ENCODE data around the gene EIPR1. TPM values are rescaled to one million over a fixed set of nuclear protein-coding genes. Genes with fewer than 3 reads are reported as not detected.

The EIPR1 gene
- total RNA-seq, 1 experiment from 2014 or later, result 22.8 TPM

DNA sequence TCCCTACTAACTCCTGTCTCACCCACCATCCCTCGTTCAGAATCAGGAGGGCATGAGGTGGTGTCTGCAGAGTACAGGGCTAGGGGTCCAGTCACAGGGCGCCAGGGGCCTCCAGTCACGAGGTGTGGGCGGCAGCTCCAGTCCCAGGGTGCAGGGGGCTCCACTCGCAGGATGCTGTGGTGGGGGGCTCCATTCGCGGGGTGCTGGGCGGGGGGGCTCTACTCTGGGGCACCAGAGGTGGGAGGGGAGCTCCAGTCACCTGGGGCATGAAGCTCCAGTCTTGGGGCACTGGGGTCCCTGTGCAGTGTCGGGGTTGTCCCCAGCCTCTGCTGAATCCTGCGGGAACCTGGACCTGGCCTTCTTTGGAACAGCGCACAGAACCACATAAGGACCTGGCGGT, 66.0 kb downstream of the EIPR1 start (continued):
- TF ChIP-seq, protein P1, sequence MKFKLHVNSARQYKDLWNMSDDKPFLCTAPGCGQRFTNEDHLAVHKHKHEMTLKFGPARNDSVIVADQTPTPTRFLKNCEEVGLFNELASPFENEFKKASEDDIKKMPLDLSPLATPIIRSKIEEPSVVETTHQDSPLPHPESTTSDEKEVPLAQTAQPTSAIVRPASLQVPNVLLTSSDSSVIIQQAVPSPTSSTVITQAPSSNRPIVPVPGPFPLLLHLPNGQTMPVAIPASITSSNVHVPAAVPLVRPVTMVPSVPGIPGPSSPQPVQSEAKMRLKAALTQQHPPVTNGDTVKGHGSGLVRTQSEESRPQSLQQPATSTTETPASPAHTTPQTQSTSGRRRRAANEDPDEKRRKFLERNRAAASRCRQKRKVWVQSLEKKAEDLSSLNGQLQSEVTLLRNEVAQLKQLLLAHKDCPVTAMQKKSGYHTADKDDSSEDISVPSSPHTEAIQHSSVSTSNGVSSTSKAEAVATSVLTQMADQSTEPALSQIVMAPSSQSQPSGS (CRISPR knock-in tag; IDR thresholded peaks at IDR 0.05; ENCODE audit: borderline replicate concordance, low read depth), result no peak
- TF ChIP-seq ZNF317 (CRISPR knock-in tag; IDR thresholded peaks at IDR 0.05; ENCODE audit: borderline replicate concordance, low read depth) (no peak), IRF2 (CRISPR knock-in tag; IDR thresholded peaks at IDR 0.05; ENCODE audit: borderline replicate concordance, low read depth) (no peak), FOXK1 (CRISPR knock-in tag; IDR thresholded peaks at IDR 0.05) (no peak), ZNF263 (CRISPR knock-in tag; IDR thresholded peaks at IDR 0.05; ENCODE audit: low read depth) (no peak), FOXJ3 (CRISPR knock-in tag; IDR thresholded peaks at IDR 0.05; ENCODE audit: borderline replicate concordance) (no peak), GTF2I (CRISPR knock-in tag; conservative IDR thresholded peaks at IDR 0.05) (no peak)
- TF ChIP-seq, protein P2, sequence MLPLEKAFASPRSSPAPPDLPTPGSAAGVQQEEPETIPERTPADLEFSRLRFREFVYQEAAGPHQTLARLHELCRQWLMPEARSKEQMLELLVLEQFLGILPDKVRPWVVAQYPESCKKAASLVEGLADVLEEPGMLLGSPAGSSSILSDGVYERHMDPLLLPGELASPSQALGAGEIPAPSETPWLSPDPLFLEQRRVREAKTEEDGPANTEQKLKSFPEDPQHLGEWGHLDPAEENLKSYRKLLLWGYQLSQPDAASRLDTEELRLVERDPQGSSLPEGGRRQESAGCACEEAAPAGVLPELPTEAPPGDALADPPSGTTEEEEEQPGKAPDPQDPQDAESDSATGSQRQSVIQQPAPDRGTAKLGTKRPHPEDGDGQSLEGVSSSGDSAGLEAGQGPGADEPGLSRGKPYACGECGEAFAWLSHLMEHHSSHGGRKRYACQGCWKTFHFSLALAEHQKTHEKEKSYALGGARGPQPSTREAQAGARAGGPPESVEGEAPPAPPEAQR (CRISPR knock-in tag; IDR thresholded peaks at IDR 0.05), result no peak
- TF ChIP-seq, protein P3, sequence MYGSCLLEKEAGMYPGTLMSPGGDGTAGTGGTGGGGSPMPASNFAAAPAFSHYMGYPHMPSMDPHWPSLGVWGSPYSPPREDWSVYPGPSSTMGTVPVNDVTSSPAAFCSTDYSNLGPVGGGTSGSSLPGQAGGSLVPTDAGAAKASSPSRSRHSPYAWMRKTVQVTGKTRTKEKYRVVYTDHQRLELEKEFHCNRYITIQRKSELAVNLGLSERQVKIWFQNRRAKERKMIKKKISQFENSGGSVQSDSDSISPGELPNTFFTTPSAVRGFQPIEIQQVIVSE (CRISPR knock-in tag; IDR thresholded peaks at IDR 0.05; ENCODE audit: borderline replicate concordance), result no peak
- TF ChIP-seq, protein P4, sequence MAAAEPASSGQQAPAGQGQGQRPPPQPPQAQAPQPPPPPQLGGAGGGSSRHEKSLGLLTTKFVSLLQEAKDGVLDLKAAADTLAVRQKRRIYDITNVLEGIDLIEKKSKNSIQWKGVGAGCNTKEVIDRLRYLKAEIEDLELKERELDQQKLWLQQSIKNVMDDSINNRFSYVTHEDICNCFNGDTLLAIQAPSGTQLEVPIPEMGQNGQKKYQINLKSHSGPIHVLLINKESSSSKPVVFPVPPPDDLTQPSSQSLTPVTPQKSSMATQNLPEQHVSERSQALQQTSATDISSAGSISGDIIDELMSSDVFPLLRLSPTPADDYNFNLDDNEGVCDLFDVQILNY (CRISPR knock-in tag; IDR thresholded peaks at IDR 0.05), result no peak

DNA sequence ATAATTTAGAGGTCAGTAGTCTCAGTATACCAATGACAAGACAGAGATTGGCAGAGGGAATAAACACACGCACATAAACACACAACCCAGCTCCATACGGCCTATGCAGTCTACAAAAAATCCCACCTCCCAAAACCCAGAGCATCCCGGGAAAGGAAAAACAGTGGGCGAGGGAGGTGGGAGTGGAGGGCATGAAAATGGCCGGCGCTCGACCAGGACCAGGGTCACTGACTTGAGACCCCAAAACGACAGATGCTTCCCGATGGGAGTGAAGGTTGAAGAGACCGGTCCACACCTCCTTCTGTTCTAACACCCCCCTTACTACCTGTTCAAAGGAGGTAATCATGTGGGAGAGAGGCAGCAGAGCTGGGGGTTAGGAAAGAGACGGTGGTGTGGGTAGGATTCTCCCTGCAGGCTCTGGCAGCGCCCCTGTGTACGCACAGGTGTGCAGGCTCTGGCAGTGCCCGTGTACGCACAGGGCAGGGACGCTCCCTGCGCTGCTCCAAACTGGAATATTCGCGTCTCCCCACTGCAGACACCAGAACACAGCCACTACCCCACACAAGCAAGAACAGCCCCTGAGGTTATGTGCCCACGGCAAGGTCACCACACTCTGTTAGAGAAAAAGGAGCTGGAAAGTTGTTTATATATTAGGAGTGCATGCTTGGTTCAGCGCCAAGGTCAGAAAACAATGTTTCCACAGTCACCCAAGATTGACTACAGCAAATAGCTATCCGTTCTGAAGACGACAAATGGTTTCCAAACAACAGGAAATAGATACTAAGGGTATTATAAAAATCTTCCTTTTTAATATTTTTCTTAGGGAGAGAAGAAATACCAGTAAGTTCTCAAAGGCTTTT, 67.9 kb downstream of the EIPR1 start:
- POLR2A ChIA-PET, result no interaction called here
- no peak for TF ChIP-seq NR3C1 (CRISPR knock-in tag; conservative IDR thresholded peaks at IDR 0.05; ENCODE audit: low read depth)
- TF ChIP-seq, protein P5, sequence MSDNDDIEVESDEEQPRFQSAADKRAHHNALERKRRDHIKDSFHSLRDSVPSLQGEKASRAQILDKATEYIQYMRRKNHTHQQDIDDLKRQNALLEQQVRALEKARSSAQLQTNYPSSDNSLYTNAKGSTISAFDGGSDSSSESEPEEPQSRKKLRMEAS (CRISPR knock-in tag; IDR thresholded peaks at IDR 0.05), result no peak
- TF ChIP-seq NR2C2 (CRISPR knock-in tag; IDR thresholded peaks at IDR 0.05), result no peak
- no peak for TF ChIP-seq NFATC4 (CRISPR knock-in tag; IDR thresholded peaks at IDR 0.05)
- TF ChIP-seq, protein P2 (CRISPR knock-in tag; IDR thresholded peaks at IDR 0.05), result no peak
- TF ChIP-seq GTF2I (CRISPR knock-in tag; conservative IDR thresholded peaks at IDR 0.05), result no peak
- TF ChIP-seq, protein P6, sequence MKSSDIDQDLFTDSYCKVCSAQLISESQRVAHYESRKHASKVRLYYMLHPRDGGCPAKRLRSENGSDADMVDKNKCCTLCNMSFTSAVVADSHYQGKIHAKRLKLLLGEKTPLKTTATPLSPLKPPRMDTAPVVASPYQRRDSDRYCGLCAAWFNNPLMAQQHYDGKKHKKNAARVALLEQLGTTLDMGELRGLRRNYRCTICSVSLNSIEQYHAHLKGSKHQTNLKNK (CRISPR knock-in tag; IDR thresholded peaks at IDR 0.05), result no peak
- no peak for TF ChIP-seq SMAD4 (CRISPR knock-in tag; IDR thresholded peaks at IDR 0.05)
- no peak for TF ChIP-seq RORB (CRISPR knock-in tag; IDR thresholded peaks at IDR 0.05)
- no peak for TF ChIP-seq SMAD3 (CRISPR knock-in tag; IDR thresholded peaks at IDR 0.05; ENCODE audit: borderline replicate concordance)
- Mint-ChIP-seq H3K27ac (no peak overlapping the region), H3K4me1 (peaks cover 20% of the 10 kb centered on the region), H3K36me3 (no peaks in the 10 kb centered on the region), H3K27me3 (ENCODE audit: low read depth) (no peaks in the 10 kb centered on the region), H3K9me3 (no peaks in the 10 kb centered on the region), H3K4me3 (no peak overlapping the region)
- CTCF ChIA-PET, result no interaction called here
- ATAC-seq, result no peak
- no peak for DNase-seq (ENCODE audit: low spot score)
